Measurements from ENCODE around the gene EPHA4.

- TF ChIP-seq CTCF (conservative IDR thresholded peaks at IDR 0.05; ENCODE audit: low read length) (no peak), EZH2phosphoT487 (IDR thresholded peaks at IDR 0.05; ENCODE audit: borderline replicate concordance) (no peak)
Measured at GRCh38 chr2:221437056-221437455, 135.0 kb downstream of the EPHA4 start.

Measured in Loucy (cell line).